Tibial nerve (tissue), 4 donors: ENCODE data around the gene SEC31A. TPM values are rescaled to one million over a fixed set of nuclear protein-coding genes. Genes with fewer than 3 reads are reported as not detected.
"Not testable (repeated sequence)": the region's sequence is repeated elsewhere in the genome, so short reads cannot be mapped to it uniquely, and the experiment has no call there.

Source experiments
- DNase-seq, 2 donors: peaks; one replicate each; pipeline ENCODE4 v3.0.0-alpha.2; 2019; ENCODE audit warnings: low spot score in 2 of 2
- H3K27ac ChIP-seq, 4 donors: fragments of 200-600 bp; sonication (generic) in 3 of 4; one replicate each; pipeline ENCODE4 v1.5.1; 2017 to 2019; ENCODE audit warnings: mild to moderate bottlenecking in 1 of 4
- H3K27me3 ChIP-seq, 2 donors: fragments of 200-600 bp; sonication (generic) in 1 of 2; one replicate each; pipeline versions ENCODE4 v1.5.1 to v1.6.0; 2017 to 2019
- H3K36me3 ChIP-seq, 3 donors: fragments of 200-600 bp; sonication (generic); one replicate each; pipeline ENCODE4 v1.5.1; 2018 to 2019
- H3K4me1 ChIP-seq, 4 donors: fragments of 200-600 bp; sonication (generic) in 3 of 4; one replicate each; pipeline ENCODE4 v1.5.1; 2017 to 2019
- H3K4me3 ChIP-seq, 4 donors: fragments of 200-600 bp; sonication (generic) in 3 of 4; one replicate each; pipeline ENCODE4 v1.5.1; 2017 to 2019; ENCODE audit warnings: mild to moderate bottlenecking in 1 of 4, moderate library complexity in 1 of 4
- H3K9me3 ChIP-seq, 4 donors: fragments of 200-600 bp; sonication (generic) in 3 of 4; one replicate each; pipeline ENCODE4 v1.5.1; 2017 to 2019
- EP300 ChIP-seq, 2 donors: sonication (generic); formaldehyde crosslinking; IDR thresholded peaks; one replicate each; pipeline ENCODE4 v1.6.1; 2017; ENCODE audit warnings: antibody characterized with exemption in 2 of 2, mild to moderate bottlenecking in 1 of 2
- POLR2A ChIP-seq, 2 donors: fragments of 450-650 bp; IDR thresholded peaks; one replicate each; pipeline ENCODE4 v1.6.1; 2017; ENCODE audit warnings: antibody characterized with exemption in 2 of 2, mild to moderate bottlenecking in 2 of 2, moderate library complexity in 2 of 2
- WGBS, 2 donors: methylation state at CpG; one replicate each; pipeline ENCODE4 v1.1.5; 2018; 5-methylcytosine and 5-hydroxymethylcytosine counted together
- total RNA-seq, 4 donors: library from RNA; depleted of rRNA; stranded (reverse); fragments of >200 nt; gene quantifications; one replicate each; pipeline ENCODE4 v1.1.0, GENCODE V29; 2016
- TF ChIP-seq, protein P1 (sequence below), 5 experiments: fragments of 200-600 bp in 3 of 5; fragments of 450-650 bp in 2 of 5; sonication (generic) in 3 of 5; IDR thresholded peaks; one replicate each; pipeline ENCODE4 v1.5.1; 2016 to 2019; ENCODE audit warnings: antibody characterized with exemption in 5 of 5, mild to moderate bottlenecking in 3 of 5, moderate library complexity in 2 of 5

SEC31A gene
- total RNA-seq, 4 donors from 2014 or later = 171 to 190 (median 176) TPM

GRCh38 chr4:82885410-82885809 is 5.5 kb downstream of the SEC31A start:
- TF ChIP-seq, protein P1, sequence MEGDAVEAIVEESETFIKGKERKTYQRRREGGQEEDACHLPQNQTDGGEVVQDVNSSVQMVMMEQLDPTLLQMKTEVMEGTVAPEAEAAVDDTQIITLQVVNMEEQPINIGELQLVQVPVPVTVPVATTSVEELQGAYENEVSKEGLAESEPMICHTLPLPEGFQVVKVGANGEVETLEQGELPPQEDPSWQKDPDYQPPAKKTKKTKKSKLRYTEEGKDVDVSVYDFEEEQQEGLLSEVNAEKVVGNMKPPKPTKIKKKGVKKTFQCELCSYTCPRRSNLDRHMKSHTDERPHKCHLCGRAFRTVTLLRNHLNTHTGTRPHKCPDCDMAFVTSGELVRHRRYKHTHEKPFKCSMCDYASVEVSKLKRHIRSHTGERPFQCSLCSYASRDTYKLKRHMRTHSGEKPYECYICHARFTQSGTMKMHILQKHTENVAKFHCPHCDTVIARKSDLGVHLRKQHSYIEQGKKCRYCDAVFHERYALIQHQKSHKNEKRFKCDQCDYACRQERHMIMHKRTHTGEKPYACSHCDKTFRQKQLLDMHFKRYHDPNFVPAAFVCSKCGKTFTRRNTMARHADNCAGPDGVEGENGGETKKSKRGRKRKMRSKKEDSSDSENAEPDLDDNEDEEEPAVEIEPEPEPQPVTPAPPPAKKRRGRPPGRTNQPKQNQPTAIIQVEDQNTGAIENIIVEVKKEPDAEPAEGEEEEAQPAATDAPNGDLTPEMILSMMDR (IDR thresholded peaks at IDR 0.05) = no peak
- TF ChIP-seq POLR2A (IDR thresholded peaks at IDR 0.05) (no peak), EP300 (IDR thresholded peaks at IDR 0.05) (no peak)
- no peaks in the 10 kb centered on the region for H3K9me3 ChIP-seq
- H3K27ac ChIP-seq = no peak overlapping the region
- no peak overlapping the region for H3K4me3 ChIP-seq
- peaks cover 0 to 52% (median 24%) of the 10 kb centered on the region in 4 donors for H3K4me1 ChIP-seq
- H3K27me3 ChIP-seq = no peaks in the 10 kb centered on the region
- H3K36me3 ChIP-seq = peaks cover 0 to 13% (median 0%) of the 10 kb centered on the region in 3 donors
- no peak for DNase-seq

GRCh38 chr4:82868572-82868971 is 22.4 kb downstream of the SEC31A start:
- Histone ChIP-seq H3K27me3 (no peaks in the 10 kb centered on the region), H3K4me3 (no peak overlapping the region), H3K4me1 (peaks cover 0 to 7% (median 0%) of the 10 kb centered on the region in 4 donors), H3K36me3 (peaks cover 2 to 95% (median 5%) of the 10 kb centered on the region in 3 donors), H3K9me3 (no peaks in the 10 kb centered on the region), H3K27ac (no peak overlapping the region)
- TF ChIP-seq POLR2A (IDR thresholded peaks at IDR 0.05) (no peak), EP300 (IDR thresholded peaks at IDR 0.05) (no peak)
- TF ChIP-seq, protein P1 (IDR thresholded peaks at IDR 0.05) = no peak
- 96 to 97% methylated on average over 5 of the region's 5 CpGs for WGBS, 2 donors
- no peak for DNase-seq

- DNase-seq = no peak
- Histone ChIP-seq H3K27ac (no peak overlapping the region), H3K4me1 (peaks cover 0 to 7% (median 0%) of the 10 kb centered on the region in 4 donors), H3K36me3 (peaks cover 5 to 95% (median 10%) of the 10 kb centered on the region in 3 donors), H3K9me3 (no peaks in the 10 kb centered on the region), H3K27me3 (no peaks in the 10 kb centered on the region), H3K4me3 (no peak overlapping the region)
- TF ChIP-seq EP300 (IDR thresholded peaks at IDR 0.05) (no peak), POLR2A (IDR thresholded peaks at IDR 0.05) (no peak)
- TF ChIP-seq, protein P1 (IDR thresholded peaks at IDR 0.05) = no peak
- WGBS, 2 donors = 76 to 86% methylated on average over 8 of the region's 8 CpGs
These were observed 24.1 kb downstream of the SEC31A start for GRCh38 chr4:82866706-82867385.

DNA sequence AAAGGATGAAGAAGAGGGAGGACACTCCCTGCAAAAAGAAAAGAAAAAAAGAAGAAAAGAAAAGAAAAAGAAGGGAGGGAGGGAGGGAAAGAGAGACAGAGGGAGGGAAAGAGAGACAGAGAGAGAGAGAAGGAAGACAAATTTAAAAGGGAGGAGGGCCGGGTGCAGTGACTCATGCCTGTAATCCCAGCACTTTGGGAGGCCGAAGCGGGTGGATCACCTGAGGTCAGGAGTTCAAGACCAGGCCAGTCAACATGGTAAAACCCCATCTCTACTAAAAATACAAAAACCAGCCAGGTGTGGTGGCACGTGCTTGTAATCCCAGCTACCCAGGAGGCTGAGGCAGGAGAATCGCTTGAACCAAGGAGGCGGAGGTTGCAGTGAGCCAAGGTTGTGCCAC is 24.9 kb downstream of the SEC31A start:
- H3K4me1 ChIP-seq, H3K4me3 ChIP-seq, H3K9me3 ChIP-seq, H3K27me3 ChIP-seq, DNase-seq: not testable (repeated sequence)
- Histone ChIP-seq H3K36me3 (peaks cover 3 to 86% (median 10%) of the 10 kb centered on the region in 3 donors), H3K27ac (peak overlapping the region in 3 of 4 donors; percentile 28 to 73 (median 51))
- 72 to 86% methylated on average over 6 of the region's 6 CpGs for WGBS, 2 donors

DNA sequence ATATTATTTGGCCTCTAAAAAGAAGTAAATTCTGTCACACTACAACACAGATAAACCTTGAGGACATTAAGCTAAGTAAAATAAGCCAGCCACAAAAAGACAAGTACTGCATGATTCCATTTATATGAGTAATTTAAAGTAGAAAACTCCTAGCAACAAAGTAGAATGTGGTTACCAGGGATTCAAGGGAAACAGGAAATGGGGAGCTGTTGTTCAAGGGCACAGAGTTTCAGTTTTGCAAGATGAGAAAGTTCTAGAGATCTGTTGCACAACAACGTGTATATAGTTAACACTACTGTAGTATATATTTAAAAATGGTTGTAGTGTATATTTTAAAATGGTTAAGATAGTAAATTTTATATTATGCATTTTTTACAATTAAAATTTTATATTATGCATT is 25.4 kb downstream of the SEC31A start:
- 35 to 49% methylated on average over 1 of the region's 1 CpG for WGBS, 2 donors
- peak in 1 of 2 donors; percentile 34 for DNase-seq
- H3K4me3 ChIP-seq = no peak overlapping the region
- H3K9me3 ChIP-seq = no peaks in the 10 kb centered on the region
- peaks cover 3 to 83% (median 10%) of the 10 kb centered on the region in 3 donors for H3K36me3 ChIP-seq
- peak in 1 of 2 donors; percentile 33 for TF ChIP-seq EP300 (IDR thresholded peaks at IDR 0.05)
- no peak for TF ChIP-seq POLR2A (IDR thresholded peaks at IDR 0.05)
- H3K27ac ChIP-seq = peak overlapping the region in 2 of 4 donors; percentile 51 to 73
- H3K27me3 ChIP-seq = no peaks in the 10 kb centered on the region
- H3K4me1 ChIP-seq = peaks cover 0 to 7% (median 0%) of the 10 kb centered on the region in 4 donors

DNA sequence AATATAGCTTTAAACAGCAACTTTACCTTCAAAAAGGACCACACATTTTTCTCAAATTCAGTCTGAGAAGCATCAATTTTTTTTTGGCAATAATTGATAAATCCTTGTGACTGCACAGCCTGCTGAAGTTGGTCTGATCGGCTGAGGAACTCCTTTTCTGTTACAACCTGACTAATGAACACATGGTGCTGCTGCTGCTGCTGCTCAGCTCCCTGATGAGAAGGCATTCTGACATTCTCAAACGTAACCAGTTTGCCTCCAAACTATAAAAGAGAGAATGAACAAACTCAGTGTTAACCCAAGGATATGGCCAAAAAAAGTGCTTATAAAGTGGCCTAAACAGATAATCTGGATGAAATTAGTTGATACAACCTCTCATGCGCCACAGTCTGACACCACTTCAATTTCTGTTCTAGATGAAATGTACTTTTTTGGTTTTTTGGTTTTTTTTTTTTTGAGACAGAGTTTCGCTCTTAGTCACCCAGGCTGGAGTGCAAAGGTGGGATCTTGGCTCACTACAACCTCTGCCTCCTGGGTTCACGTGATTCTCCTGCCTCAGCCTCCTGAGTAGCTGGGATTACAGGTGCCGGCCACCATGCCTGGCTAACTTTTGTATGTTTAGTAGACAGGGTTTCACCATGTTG is 26.5 kb downstream of the SEC31A start:
- Histone ChIP-seq H3K27me3 (no peaks in the 10 kb centered on the region), H3K4me1 (peaks cover 0 to 7% (median 0%) of the 10 kb centered on the region in 4 donors), H3K36me3 (peaks cover 3 to 87% (median 6%) of the 10 kb centered on the region in 3 donors), H3K9me3 (no peaks in the 10 kb centered on the region), H3K27ac (peak overlapping the region in 1 of 4 donors; percentile 73), H3K4me3 (no peak overlapping the region)
- WGBS, 2 donors = 82% methylated on average over 6 of the region's 6 CpGs
- TF ChIP-seq, protein P1 (IDR thresholded peaks at IDR 0.05) = no peak
- TF ChIP-seq POLR2A (IDR thresholded peaks at IDR 0.05) (no peak), EP300 (IDR thresholded peaks at IDR 0.05) (no peak)
- no peak for DNase-seq
